ENCODE measurements around the gene AP4M1. TPM values are rescaled to one million over a fixed set of nuclear protein-coding genes. Genes with fewer than 3 reads are reported as not detected.
"Not testable (repeated sequence)": the region's sequence is repeated elsewhere in the genome, so short reads cannot be mapped to it uniquely, and the experiment has no call there.

Gene AP4M1
- total RNA-seq, 1 donor from 2014 or later: 12.5 TPM

GRCh38 chr7:100132697-100133151, 31.3 kb downstream of the AP4M1 start:
- TF ChIP-seq CTCF (IDR thresholded peaks at IDR 0.05): peak; percentile 92
- ChIA-PET CTCF (interaction anchor here (0.6 to 4.6 kb wide), 32 partner anchors 12 to 329 kb away, joined by 3 to 45 read pairs (median 4); partner anchors contain the start of genes AP4M1, GPC2, LAMTOR4 and MCM7), POLR2A (interaction anchor here (0.6 to 1.8 kb wide), 9 partner anchors 16 to 318 kb away, joined by 3 to 10 read pairs (median 4); partner anchors contain the start of genes LAMTOR4 and PVRIG)
- Mint-ChIP-seq H3K9me3 (no peaks in the 10 kb centered on the region), H3K4me1 (peaks cover 18% of the 10 kb centered on the region), H3K27me3 (no peaks in the 10 kb centered on the region), H3K4me3 (no peak overlapping the region), H3K27ac (no peak overlapping the region), H3K36me3 (ENCODE audit: low read depth) (no peaks in the 10 kb centered on the region)
- intact Hi-C loops (cut with micrococcal nuclease): loop anchor here (1.0 kb wide), 5 partner anchors 58 to 318 kb away; no protein-coding TSS in a partner anchor
- DNase-seq (peak; percentile 50), ATAC-seq (ENCODE audit: low read depth) (peak; percentile 89)

GRCh38 chr7:100137851-100138760, 36.7 kb downstream of the AP4M1 start:
- Mint-ChIP-seq H3K27ac (peak overlapping the region; percentile 68), H3K4me3 (peak overlapping the region; percentile 32), H3K27me3 (no peaks in the 10 kb centered on the region), H3K9me3 (no peaks in the 10 kb centered on the region), H3K4me1 (peaks cover 25% of the 10 kb centered on the region), H3K36me3 (ENCODE audit: low read depth) (no peaks in the 10 kb centered on the region)
- no peak for DNase-seq
- ChIA-PET POLR2A (interaction anchor here (0.6 to 2.1 kb wide), 9 partner anchors 10 to 344 kb away, joined by 3 to 16 read pairs (median 4); partner anchors contain the start of genes AP4M1, LAMTOR4 and MEPCE), CTCF (interaction anchor here (1.4 to 1.6 kb wide), 2 partner anchors 9 to 84 kb away, joined by 3 read pairs; no protein-coding TSS in a partner anchor)
- intact Hi-C loops (cut with micrococcal nuclease): loop anchor here (1.0 to 2.0 kb wide), 2 partner anchors 10 to 21 kb away; partner anchors contain the start of genes LAMTOR4 and TRAPPC14
- peak; percentile 81 for ATAC-seq (ENCODE audit: low read depth)
- no peak for TF ChIP-seq CTCF (IDR thresholded peaks at IDR 0.05)

- ChIA-PET POLR2A (no interaction called here), CTCF (interaction anchor here (1.4 kb wide), 1 partner anchor 11 kb away, joined by 3 read pairs; no protein-coding TSS in a partner anchor)
- H3K4me3 Mint-ChIP-seq: no peak overlapping the region
- no peaks in the 10 kb centered on the region for H3K27me3 Mint-ChIP-seq
- H3K27ac Mint-ChIP-seq: no peak overlapping the region
- H3K4me1 Mint-ChIP-seq: peaks cover 25% of the 10 kb centered on the region
- ATAC-seq (ENCODE audit: low read depth) (no peak), DNase-seq (no peak)
- intact Hi-C loops (cut with micrococcal nuclease): no loop called here
- TF ChIP-seq CTCF (IDR thresholded peaks at IDR 0.05): no peak
- H3K9me3 Mint-ChIP-seq: no peaks in the 10 kb centered on the region
- no peaks in the 10 kb centered on the region for H3K36me3 Mint-ChIP-seq (ENCODE audit: low read depth)
Measured at GRCh38 chr7:100141555-100141949, 40.1 kb downstream of the AP4M1 start.

GRCh38 chr7:100142461-100142860, 41.0 kb downstream of the AP4M1 start:
- peaks cover 25% of the 10 kb centered on the region for H3K4me1 Mint-ChIP-seq
- ChIA-PET CTCF (interaction anchor here (0.7 kb wide), 1 partner anchor 9 kb away, joined by 3 read pairs; no protein-coding TSS in a partner anchor), POLR2A (no interaction called here)
- H3K36me3 Mint-ChIP-seq (ENCODE audit: low read depth): no peaks in the 10 kb centered on the region
- DNase-seq (no peak), ATAC-seq (ENCODE audit: low read depth) (no peak)
- no peak overlapping the region for H3K4me3 Mint-ChIP-seq
- intact Hi-C loops (cut with micrococcal nuclease): no loop called here
- H3K27me3 Mint-ChIP-seq: no peaks in the 10 kb centered on the region
- TF ChIP-seq CTCF (IDR thresholded peaks at IDR 0.05): no peak
- H3K9me3 Mint-ChIP-seq: no peaks in the 10 kb centered on the region
- no peak overlapping the region for H3K27ac Mint-ChIP-seq

GRCh38 chr7:100146350-100146749, 44.9 kb downstream of the AP4M1 start:
- intact Hi-C loops (cut with micrococcal nuclease); H3K4me3 Mint-ChIP-seq; ATAC-seq (ENCODE audit: low read depth); H3K9me3 Mint-ChIP-seq; H3K27me3 Mint-ChIP-seq; H3K27ac Mint-ChIP-seq; DNase-seq: not testable (repeated sequence)
- H3K4me1 Mint-ChIP-seq: peaks cover 30% of the 10 kb centered on the region
- POLR2A ChIA-PET: interaction anchor here (0.5 to 2.9 kb wide), 8 partner anchors 8 to 766 kb away, joined by 3 to 31 read pairs (median 4); partner anchors contain the start of genes AP4M1, GPC2 and STAG3
- H3K36me3 Mint-ChIP-seq (ENCODE audit: low read depth): peaks cover 12% of the 10 kb centered on the region
- CTCF ChIA-PET: interaction anchor here (1.2 kb wide), 1 partner anchor 14 kb away, joined by 5 read pairs; no protein-coding TSS in a partner anchor

Data from activated B cell treated with CpG ODN at 0.5 μM for 24 hours (primary cell).